Endodermal cell (in vitro differentiated cells): ENCODE data around the gene DGCR6L. TPM values are rescaled to one million over a fixed set of nuclear protein-coding genes. Genes with fewer than 3 reads are reported as not detected.
"Not testable (repeated sequence)": the region's sequence is repeated elsewhere in the genome, so short reads cannot be mapped to it uniquely, and the experiment has no call there.

Source experiments
- DNase-seq: peaks from one replicate; pipeline ENCODE4 v3.0.0-alpha.2; 2017
- H3K27ac ChIP-seq: 2 replicates; pipeline ENCODE4 v1.5.1; 2013; ENCODE audit warnings: mild to moderate bottlenecking, low read depth, low read length, moderate library complexity
- H3K27me3 ChIP-seq: 2 replicates; pipeline ENCODE4 v1.6.1; 2013; ENCODE audit warnings: mild to moderate bottlenecking, low read length, moderate library complexity; ENCODE audit not compliant: insufficient read depth, control insufficient read depth, poor library complexity, severe bottlenecking
- H3K36me3 ChIP-seq: 2 replicates; pipeline ENCODE4 v1.7.0; 2013; ENCODE audit warnings: mild to moderate bottlenecking, low read length, moderate library complexity; ENCODE audit not compliant: control insufficient read depth, insufficient read depth
- H3K4me1 ChIP-seq: one replicate; pipeline ENCODE4 v1.7.0; 2013; ENCODE audit warnings: low read length; ENCODE audit not compliant: control insufficient read depth, insufficient read depth
- H3K4me3 ChIP-seq: 2 replicates; pipeline ENCODE4 v1.5.1; 2013; ENCODE audit warnings: mild to moderate bottlenecking, low read length, moderate library complexity
- H3K9ac ChIP-seq: 2 replicates; pipeline ENCODE4 v1.6.1; 2013; ENCODE audit warnings: mild to moderate bottlenecking, low read length, moderate library complexity; ENCODE audit not compliant: poor library complexity, severe bottlenecking; ENCODE audit errors: extremely low read depth
- H3K9me3 ChIP-seq: 2 replicates; pipeline ENCODE4 v1.6.1; 2013; ENCODE audit warnings: mild to moderate bottlenecking, low read length, moderate library complexity; ENCODE audit not compliant: control insufficient read depth
- H3K27ac Mint-ChIP-seq: 2 replicates; pipeline ENCODE4 v1.8.0; 2020; ENCODE audit warnings: mixed read lengths
- H3K27me3 Mint-ChIP-seq: 2 replicates; pipeline ENCODE4 v1.8.0; 2021; ENCODE audit warnings: mild to moderate bottlenecking, mixed read lengths; ENCODE audit not compliant: insufficient read depth
- H3K36me3 Mint-ChIP-seq: 2 replicates; pipeline ENCODE4 v1.8.0; 2020; ENCODE audit warnings: low read depth, mixed read lengths
- H3K4me1 Mint-ChIP-seq: 2 replicates; pipeline ENCODE4 v1.8.0; 2020; ENCODE audit warnings: mixed read lengths
- H3K4me3 Mint-ChIP-seq: 2 replicates; pipeline ENCODE4 v1.8.0; 2020; ENCODE audit warnings: mild to moderate bottlenecking, moderate library complexity, mixed read lengths
- H3K9me3 Mint-ChIP-seq: 2 replicates; pipeline ENCODE4 v1.8.0; 2020; ENCODE audit warnings: mild to moderate bottlenecking, mixed read lengths
- CTCF ChIP-seq: fragments of 200-600 bp; sonication (generic); conservative IDR thresholded peaks from 2 replicates; pipeline ENCODE4 v1.5.0; 2021; ENCODE audit warnings: antibody characterized with exemption, mild to moderate bottlenecking
- WGBS, 2 experiments: methylation state at CpG; one replicate each; pipeline versions ENCODE4 v1.1.5 to v1.1.7; 2013; ENCODE audit warnings: missing lambda C conversion rate in 2 of 2, mixed read lengths in 1 of 2; ENCODE audit not compliant: insufficient coverage in 1 of 2, insufficient read length in 1 of 2; 5-methylcytosine and 5-hydroxymethylcytosine counted together
- total RNA-seq, 2 donors: library from RNA; stranded (reverse); fragmentation: NEBNext Ultra II Directional in 1 of 2; extraction: Animal tissue kit (Norgen Biotek cat#: 25700) in 1 of 2; gene quantifications; 2 replicates in 1 of 2; 3 replicates in 1 of 2; pipeline ENCODE4 v1.2.1, GENCODE V29; 2021

Gene DGCR6L
- total RNA-seq, 2 donors from 2014 or later: 51.3 to 53.7 TPM

- WGBS, 2 experiments: 86 to 100% methylated on average over 1 to 10 of the region's 10 CpGs
- Histone ChIP-seq H3K36me3 (no peaks in the 10 kb centered on the region), H3K9ac (no peak overlapping the region), H3K4me3 (no peak overlapping the region), H3K4me1 (no peaks in the 10 kb centered on the region), H3K27me3 (no peaks in the 10 kb centered on the region), H3K9me3 (no peaks in the 10 kb centered on the region), H3K27ac (no peak overlapping the region)
- DNase-seq: no peak
- Mint-ChIP-seq H3K9me3 (no peaks in the 10 kb centered on the region), H3K27ac (no peak overlapping the region), H3K36me3 (no peaks in the 10 kb centered on the region), H3K4me1 (no peaks in the 10 kb centered on the region), H3K4me3 (no peak overlapping the region), H3K27me3 (peaks cover 2% of the 10 kb centered on the region)
- no peak for TF ChIP-seq CTCF
These were observed 29.8 kb downstream of the DGCR6L start for GRCh38 chr22:20290045-20290392.

GRCh38 chr22:20289182-20290044 lies 30.4 kb downstream of the DGCR6L start:
- WGBS, 2 experiments: 88 to 94% methylated on average over 14 to 20 of the region's 23 CpGs
- not testable (repeated sequence) for H3K9me3 Mint-ChIP-seq, DNase-seq, H3K9me3 ChIP-seq, H3K36me3 Mint-ChIP-seq, H3K4me1 ChIP-seq, H3K4me3 ChIP-seq, H3K36me3 ChIP-seq, H3K27ac Mint-ChIP-seq, H3K27me3 Mint-ChIP-seq, H3K27ac ChIP-seq, H3K27me3 ChIP-seq, H3K4me3 Mint-ChIP-seq, H3K4me1 Mint-ChIP-seq, H3K9ac ChIP-seq

GRCh38 chr22:20286784-20287423 lies 33.0 kb downstream of the DGCR6L start:
- not testable (repeated sequence) for H3K9ac ChIP-seq, H3K9me3 Mint-ChIP-seq, H3K36me3 ChIP-seq, H3K9me3 ChIP-seq, H3K4me1 ChIP-seq, H3K4me3 ChIP-seq, H3K27me3 ChIP-seq, H3K4me3 Mint-ChIP-seq, H3K27ac Mint-ChIP-seq, H3K27me3 Mint-ChIP-seq, DNase-seq, H3K36me3 Mint-ChIP-seq, H3K4me1 Mint-ChIP-seq, H3K27ac ChIP-seq
- WGBS, 2 experiments: 80 to 82% methylated on average over 1 to 14 of the region's 20 CpGs

- not testable (repeated sequence) for H3K4me3 Mint-ChIP-seq, H3K4me1 Mint-ChIP-seq, H3K27ac Mint-ChIP-seq, DNase-seq, H3K27me3 Mint-ChIP-seq, H3K27me3 ChIP-seq, H3K27ac ChIP-seq, H3K36me3 Mint-ChIP-seq, H3K9me3 ChIP-seq, H3K36me3 ChIP-seq, H3K9me3 Mint-ChIP-seq, H3K4me3 ChIP-seq, H3K9ac ChIP-seq, H3K4me1 ChIP-seq
- WGBS, 2 experiments: 62 to 80% methylated on average over 4 to 8 of the region's 8 CpGs
These were observed 33.6 kb downstream of the DGCR6L start for GRCh38 chr22:20286312-20286660.
